DMS53 (cell line): ENCODE data around the gene MED27.
"Not testable (repeated sequence)": the region's sequence is repeated elsewhere in the genome, so short reads cannot be mapped to it uniquely, and the experiment has no call there.

Source experiments
- DNase-seq: peaks from one replicate; lab custom pipeline; 2025; lab: John Stamatoyannopoulos, UW

The MED27 gene

DNA sequence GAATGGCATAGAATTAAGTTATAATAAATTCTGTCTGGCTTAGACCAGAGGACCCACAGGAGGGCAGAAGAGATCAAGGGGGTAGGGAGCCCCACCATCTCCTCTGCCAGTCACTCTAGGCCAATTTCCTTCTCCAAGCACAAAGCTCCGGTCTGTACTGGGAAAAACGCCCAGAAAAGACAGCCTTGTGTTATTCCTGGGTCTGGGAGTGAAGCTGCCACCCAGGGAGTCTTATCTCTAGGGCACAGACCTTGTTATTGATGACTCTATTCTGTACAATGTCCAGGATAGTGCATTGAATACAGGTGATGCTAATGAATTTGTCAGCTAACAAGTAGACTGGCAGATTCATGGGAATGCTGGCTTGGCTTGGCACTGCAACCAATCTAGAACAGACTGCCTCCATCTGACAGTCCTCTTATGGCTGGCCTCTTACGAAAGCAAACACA is 60.7 kb downstream of the MED27 start:
- no peak for DNase-seq

DNA sequence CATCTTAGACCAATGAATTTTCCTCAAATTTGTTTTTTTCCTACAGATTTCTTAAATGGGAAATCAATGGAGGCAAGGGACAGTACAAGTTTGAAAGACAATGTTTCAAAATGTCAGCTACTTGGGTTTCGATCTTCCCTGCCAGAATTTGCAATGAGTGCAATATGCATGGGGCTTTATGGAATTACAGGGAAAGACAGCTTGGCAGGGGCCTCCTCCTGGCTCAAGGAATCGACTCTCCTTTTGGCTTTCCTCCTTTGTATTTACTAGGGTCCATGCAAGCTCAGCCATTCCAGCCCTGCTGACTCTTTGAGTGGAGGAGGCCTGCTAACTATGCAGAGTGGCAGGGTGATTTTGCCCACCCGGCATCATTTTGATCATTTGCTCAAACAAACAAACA is 63.2 kb downstream of the MED27 start:
- no peak for DNase-seq

DNA sequence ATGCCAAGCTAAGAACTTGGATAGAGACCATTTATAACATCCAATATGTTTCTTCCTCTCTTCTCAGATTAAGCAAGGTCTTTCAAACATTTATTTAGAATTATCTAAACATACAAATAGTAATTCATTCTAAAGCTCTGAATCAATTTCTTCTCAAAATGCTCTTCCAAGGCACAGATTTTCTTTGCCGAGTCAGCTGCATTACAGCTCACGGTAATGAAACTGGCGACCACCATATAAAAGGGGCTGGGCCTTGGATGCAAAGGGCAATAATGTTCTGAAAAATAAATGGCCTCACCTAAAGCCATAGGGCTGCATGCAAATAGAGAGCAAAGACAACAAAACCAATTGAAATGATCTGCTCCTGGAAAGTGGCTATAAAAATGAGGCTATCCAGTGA is 63.8 kb downstream of the MED27 start:
- DNase-seq, result no peak

DNA sequence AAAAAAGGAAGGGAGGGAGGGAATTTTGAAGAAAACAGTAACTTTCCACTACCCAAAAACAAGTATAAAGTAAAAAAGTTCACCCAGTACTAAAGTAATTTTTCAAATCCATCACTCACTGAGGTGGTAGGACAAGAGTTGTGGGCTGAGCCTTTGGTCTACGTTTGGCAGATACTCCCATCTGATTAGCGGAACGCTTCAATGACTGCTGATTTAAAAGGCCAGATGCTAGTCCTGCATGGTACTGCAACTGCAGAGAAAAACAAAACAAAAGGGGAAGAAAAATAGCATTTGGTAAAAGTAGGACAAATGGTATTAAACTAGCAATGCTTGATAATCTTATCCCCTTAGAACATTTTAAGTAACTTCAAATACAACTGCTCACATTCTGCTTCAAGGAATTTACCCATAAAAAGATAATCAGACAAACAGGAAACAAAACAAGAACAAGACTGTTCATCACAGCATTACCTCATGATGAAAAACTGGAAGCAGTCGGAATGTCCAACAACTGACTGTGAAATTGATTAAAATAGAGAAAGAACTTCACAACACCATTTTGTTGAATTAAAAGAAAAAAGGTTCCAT is 65.4 kb downstream of the MED27 start:
- no peak for DNase-seq

DNA sequence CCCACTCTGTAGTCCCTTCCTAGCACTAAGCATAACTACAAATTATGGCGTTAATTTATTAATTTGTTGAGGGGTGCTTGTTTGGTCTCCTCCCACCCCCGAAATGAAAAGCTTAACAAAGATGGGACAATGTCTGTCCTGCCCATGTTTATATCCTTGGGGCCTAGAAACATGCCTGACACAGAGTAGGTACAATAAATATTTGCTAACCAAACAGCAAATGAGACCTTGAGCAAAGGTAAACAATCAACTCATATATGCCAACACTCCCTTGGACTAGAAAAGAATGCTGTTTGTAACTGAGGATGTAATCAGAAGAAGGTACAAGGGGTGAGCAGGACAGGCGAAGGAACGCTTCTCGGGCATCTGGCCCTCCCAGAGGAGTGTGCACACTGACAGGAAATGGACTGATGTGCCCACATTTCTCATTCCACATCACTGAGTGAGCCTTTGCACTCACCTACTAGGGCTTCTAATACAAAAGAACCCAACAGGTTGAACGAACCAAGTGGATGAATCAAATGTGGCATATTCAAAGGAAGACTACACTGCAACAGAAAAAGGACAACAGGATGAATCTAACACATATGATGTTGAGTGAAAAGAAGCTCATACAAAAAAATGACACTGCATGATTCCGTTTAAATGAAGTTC is 66.8 kb downstream of the MED27 start:
- peak; percentile 47 for DNase-seq

DNA sequence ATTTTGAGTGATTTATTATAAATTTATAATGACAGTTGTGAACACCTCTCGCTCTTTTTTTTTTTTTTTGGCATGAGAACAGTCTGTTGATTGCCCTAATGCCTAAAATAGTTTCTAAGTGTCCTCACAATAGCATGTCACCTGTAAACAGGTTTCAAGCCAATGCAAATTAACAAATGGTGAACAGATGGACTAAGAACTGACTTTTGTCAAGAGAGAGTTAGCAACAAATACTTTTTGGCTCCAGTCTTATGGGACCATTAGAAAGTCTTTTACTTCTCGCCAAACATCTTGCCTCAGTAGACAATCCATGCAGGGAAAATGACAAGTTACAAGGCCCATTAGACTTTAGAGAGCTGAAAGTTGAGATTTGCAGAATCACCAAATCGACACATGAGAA is 67.8 kb downstream of the MED27 start:
- DNase-seq, result no peak

DNA sequence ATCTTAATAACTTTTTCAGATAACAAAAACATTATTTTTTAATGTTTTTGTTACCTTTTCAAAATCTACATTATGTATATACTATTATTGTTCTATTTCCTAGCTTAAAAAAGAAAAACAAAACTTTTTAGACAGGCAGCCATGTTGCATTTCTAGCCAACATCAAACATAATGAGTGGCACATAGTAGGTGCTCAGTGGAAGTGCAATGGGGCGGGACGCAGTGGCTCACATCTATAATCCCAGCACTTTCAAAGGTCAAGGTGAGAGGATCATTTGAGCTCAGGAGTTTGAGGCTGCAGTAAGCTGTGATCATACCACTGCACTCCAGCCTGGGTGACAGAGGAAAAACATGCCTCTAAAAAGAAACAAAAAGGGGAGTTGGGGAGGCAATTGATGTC is 68.4 kb downstream of the MED27 start:
- DNase-seq, result no peak

DNA sequence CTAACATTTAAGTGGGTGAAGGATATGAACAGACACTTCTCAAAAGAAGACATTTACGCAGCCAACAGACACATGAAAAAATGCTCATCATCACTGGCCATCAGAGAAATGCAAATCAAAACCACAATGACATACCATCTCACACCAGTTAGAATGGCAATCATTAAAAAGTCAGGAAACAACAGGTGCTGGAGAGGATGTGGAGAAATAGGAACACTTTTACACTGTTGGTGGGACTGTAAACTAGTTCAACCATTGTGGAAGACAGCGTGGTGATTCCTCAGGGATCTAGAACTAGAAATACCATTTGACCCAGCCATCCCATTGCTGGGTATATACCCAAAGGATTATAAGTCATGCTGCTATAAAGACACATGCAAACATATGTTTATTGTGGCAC is 69.5 kb downstream of the MED27 start:
- DNase-seq, result not testable (repeated sequence)

DNA sequence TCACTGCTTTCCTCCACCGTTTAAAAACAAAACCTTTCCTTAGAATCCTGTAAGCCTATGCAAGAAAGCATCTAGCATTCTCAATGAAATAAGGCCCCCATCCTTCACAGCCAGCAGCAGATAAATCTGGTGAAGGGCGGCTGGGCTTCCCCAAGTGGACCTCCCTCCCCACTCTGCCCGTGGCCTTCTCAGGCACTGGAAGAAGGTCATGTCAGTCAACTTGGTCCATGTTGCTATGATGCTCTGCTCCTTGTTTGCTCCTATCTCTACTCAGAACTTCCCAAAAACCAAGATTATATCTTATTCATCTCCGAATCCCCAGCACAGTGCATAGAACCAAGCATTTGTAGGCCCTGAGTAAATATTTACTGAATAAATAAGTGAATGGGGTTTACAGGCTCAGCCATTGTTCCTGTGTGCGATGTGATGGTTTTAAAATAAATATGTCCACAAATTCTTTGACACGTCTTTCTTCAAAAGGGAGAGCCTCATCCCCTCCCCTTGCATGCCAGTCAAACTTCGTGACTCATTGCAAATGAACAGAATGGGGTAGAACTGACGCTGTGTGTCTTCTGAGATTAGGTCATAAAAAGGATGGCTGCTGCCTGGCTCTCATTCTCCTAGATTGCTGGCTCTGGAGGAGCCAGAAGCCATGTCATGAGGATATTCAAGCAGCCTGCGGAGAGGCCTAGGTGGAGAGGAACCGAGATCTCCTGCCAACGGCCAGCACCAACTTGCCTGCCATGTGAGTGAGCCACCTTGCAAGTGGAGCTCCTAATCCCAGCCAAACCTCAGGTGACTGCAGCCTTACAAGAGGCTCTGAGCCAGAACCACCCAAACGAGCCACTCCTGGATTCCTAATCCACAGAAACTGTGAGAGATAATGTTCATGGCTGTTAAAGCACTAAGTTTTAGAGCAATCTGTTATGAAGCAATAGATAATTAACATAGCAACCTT is 70.5 kb downstream of the MED27 start:
- peak; percentile 76 for DNase-seq

DNA sequence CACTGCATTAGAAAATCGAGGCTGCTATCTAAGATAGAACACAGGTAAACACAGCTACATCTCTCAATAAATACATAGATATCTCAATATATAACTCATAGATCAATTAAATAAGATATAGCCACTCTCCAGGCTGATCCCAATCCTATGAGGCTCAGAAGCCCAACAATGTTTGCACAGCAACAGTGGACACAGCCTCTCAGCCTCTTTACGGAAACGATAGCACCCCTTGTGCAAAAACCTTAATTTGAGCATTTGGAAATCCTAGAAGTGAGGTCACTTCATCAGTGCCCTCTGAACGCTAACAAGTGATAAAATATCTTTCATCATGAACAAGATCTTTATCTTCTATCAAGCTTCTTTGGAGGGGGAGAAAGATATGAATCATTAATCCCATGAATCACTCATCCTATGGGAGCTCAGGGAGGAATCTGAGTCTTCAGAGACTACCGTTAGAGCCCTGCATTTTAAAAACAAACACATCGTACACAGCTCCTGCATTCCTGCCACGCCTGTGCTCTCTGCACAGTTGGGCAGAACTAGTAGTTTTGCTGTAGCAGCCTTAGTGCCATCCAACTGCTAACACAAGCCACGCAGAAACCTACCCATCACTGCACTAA is 71.4 kb downstream of the MED27 start:
- DNase-seq, result peak; percentile 23

DNA sequence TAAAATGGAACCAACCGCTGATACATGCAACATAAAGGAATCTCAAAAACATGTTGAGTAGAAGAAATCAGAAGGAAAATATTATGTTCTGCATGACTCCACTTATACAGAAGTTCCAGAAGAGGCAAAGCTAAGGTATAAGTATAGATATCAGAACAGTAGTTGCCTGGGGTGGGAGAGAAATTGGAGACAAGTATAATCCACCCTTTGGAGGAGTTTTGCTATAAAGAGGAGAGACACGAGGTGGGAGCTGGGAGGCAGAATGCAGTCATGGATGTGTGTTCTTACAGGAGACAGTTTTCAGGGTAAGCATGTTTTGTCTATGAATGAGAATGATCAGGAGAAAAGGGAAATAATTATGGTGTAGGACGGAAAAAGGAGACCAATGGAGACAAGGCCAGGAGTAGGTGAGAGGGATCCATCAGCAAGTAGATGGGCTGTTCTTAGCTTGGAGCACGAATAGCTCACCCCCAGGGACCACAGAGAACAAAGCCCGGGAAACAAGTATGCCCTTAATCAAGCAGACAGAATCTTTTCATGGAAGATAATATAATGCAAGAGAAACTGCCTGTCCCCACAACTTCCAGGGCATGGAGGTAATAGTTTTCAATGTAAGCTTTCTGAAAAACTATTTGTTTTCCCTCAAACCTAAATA is 72.2 kb downstream of the MED27 start:
- no peak for DNase-seq

DNA sequence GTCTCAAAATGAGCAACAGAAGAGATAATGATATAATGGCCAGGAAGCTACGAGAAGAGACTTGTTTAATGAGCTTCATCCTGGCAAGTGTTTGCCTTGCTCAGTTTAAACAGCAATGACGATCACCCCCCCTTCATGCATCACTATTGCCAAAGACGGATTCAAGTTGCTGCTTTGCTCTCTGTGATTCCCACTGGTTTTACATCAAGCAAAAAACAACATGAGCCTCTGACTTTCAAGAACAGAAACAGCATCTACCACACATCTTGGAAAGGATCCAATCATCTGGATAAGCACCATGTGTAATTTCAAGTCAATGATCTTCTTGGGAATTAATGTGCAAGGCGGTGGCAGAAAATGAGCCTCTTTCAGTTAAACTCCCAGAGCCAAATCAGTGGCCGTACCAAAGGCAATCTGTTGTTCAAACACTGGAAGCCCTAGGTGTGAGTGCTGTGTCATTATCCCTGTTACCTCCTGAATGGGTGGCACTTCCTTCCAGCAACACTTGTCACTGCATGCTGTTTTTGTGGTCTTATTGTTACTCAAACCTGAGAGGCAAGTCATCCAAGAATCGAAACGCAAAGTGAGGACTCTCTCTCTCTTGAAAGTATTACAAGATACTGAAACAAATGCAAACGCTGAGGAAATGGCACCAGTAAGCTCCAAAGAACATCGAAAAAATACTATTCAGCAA is 72.8 kb downstream of the MED27 start:
- DNase-seq, result peak; percentile 20

DNA sequence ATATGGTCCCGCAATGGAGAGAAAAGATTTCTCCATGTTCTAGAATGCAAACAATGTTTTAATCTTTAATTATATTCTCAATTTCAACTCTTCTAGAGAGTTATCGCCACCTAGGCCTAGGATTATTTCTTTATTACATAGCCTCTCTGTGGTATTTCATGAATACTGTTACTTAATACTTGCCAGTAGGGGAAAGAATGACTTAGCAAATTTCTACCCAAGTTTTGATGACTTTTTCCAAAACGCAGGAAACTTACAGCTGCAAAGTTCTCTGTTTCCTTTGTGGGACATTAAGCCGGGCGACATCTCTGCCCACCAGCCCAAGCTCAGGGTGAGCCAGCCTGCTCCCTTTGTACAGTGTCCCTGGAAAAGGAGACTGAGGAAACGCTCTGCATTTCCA is 73.8 kb downstream of the MED27 start:
- DNase-seq, result no peak

DNA sequence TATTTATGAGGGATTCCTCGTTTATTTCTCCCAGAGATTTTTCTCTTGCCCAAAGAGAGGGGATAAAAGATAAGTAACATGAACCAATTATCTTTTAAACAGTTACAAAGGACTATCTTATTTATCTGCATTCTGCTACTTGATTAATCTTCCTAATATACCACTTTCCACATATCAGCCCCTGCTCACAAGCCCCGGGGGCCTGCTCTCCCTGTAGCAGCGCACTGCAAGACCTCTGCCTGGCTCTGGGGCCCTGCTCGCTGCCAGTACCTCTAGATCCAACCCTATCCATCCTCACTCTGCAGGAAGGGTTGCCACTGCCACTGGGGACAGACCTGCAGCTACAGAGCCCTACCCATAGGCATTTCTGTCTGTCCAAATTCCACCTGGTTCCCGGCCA is 75.3 kb downstream of the MED27 start:
- DNase-seq, result no peak

DNA sequence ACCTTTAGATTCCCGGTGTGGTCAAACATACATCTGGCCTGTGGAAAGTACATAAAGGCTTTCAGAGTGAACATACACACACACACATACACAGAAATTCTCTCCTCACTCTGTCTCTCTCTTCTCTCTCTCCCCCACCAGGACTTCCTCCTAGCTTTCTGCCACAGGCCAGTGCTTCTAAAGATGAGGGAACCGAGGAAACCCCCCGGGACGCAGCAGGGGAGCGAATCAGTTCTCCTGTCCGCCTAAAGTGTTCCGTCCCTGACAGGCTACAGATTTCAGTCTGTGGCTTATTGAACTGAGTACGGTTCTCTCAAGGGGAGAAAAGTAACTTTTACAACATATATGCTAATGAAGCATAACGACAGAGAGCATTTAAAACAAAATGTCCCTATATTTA is 75.8 kb downstream of the MED27 start:
- DNase-seq, result no peak

DNA sequence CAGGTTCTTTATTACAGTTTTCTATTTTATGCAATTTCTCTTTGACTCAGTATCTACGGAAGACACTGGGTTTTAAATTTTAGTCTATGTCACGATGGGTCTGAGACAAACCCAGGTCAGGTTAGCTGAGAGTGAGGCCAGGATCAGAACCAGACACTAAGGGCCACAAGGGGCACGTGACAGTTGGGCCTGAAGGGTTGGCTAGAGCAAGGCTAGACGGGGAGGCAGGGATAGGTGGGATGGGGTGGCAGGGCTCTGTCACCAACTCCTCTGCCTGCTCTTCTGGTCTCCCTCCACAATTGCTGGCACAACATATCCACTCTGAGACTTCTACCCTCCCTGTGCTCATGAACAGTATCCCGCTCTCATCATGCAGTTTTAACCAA is 76.4 kb downstream of the MED27 start:
- DNase-seq, result no peak

DNA sequence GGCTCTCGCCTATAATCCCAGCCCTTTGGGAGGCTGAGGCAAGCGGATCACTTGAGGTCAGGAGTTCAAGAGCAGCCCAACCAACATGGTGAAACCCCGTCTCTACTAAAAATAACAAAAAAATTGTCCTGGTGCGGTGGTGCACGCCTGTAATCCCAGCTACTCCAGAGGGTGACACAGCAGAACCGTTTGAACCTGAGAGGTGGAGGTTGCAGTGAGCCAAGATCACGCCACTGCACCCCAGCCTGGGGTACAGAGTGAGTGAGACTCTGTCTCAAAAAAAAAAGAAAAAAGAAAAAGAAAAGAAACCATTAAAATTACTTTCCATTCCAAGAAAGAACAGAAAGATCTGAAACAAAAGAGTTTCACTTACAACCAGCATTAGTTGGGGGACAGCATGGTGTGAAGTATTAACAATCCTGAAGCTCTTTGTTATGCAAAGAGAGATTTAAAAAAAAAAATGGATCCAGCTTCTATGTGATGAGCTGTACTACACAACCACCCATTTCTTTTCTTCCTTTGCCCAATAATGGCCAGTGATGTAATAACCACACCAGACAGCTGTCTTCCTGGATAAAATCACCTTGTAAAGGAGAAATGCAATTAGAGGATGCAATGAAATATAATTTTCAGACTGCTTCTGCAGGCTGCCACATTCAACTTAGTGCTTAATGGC is 76.9 kb downstream of the MED27 start:
- DNase-seq, result no peak

DNA sequence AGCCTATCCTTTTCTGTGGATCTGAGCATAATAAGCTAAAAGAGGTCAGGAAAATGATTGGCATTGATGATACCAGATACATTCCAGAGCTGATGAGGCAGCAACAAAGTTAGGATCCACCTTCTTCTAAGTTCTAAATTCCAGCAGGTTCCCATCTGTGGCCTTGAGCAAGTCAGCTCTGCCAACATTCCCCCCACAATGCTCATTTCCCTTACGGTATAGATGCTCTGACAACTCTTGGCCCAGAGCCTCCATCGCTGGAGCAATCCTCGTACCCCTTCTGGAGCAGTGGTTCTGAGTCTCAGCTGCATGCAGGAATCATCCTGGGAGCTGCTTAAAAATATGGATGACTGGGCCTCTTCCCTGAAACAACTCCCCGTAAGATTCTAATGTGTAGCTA is 78.1 kb downstream of the MED27 start:
- no peak for DNase-seq

DNA sequence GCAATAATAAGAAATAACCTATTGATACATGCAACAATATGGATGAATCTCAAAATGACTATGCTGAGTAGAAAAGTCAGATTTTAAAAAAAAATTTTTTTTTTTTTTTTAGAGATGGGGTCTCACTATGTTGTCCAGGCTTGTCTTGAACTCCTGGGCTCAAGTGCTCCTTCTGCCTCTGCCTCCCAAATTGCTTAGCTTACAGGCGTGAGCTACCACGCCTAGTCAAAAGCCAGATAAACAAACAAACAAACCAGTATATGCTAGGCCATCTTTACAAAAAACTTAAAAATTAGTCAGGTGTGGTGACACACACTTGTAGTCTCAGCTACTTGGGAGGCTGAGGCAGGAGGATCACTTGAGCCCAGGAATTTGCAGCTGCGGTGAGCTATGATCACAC is 79.0 kb downstream of the MED27 start:
- no peak for DNase-seq

DNA sequence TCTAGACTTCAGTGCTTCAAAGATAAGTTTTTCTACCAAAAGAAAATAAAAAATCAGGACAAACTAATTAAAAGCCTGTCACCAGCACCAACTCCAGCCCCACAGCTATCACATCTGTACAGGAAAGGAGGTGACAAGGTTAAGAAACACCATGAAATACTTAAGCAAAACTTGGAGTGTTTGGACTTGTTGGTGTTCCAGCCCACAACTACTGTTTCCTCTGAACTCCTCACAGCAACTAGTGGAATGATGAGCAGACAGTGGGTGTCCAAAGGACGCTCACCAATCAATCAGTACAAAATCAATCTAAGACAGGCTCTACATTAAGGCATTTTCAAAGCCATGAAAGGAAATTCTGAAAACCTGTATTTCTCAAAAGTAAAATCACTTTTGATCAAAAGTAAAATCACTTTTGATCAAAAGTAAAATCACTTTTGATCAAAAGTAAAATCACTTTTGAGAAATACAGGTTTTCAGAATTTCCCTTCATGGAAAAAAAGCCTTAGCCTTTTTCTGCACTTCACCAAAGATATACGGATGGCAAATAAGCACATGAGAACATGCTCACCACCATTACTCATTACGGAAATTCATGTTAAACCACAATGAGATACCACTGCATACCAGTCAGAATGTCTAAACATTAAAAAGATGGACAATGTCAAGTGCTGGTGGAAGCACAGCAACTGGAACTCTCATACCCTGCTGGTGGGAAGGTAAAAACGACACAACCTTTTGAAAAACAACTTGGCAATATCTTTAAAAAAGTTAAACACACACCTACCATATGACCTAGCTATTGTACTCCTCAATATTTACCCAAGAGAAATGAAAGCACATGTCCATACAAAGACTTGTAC is 79.7 kb downstream of the MED27 start:
- no peak for DNase-seq
